Prostate gland (tissue), 2 donors: ENCODE measurements around the gene RELT.

Source experiments
- POLR2A ChIP-seq: fragments of 450-650 bp; IDR thresholded peaks from one replicate; pipeline ENCODE4 v1.6.1; 2016; ENCODE audit warnings: antibody characterized with exemption, mild to moderate bottlenecking
- POLR2AphosphoS5 ChIP-seq: sonication (generic); formaldehyde crosslinking; IDR thresholded peaks from one replicate; pipeline ENCODE4 v1.6.1; 2017; ENCODE audit warnings: antibody characterized with exemption
- TF ChIP-seq, protein P1 (sequence below), 4 experiments: fragments of 200-600 bp in 2 of 4; fragments of 450-650 bp in 2 of 4; sonication (generic) in 2 of 4; IDR thresholded peaks; 1 replicate in 3 of 4; 2 replicates in 1 of 4; pipeline ENCODE4 v1.5.1; 2016 to 2019; ENCODE audit warnings: antibody characterized with exemption in 4 of 4, mild to moderate bottlenecking in 2 of 4, moderate library complexity in 2 of 4

DNA sequence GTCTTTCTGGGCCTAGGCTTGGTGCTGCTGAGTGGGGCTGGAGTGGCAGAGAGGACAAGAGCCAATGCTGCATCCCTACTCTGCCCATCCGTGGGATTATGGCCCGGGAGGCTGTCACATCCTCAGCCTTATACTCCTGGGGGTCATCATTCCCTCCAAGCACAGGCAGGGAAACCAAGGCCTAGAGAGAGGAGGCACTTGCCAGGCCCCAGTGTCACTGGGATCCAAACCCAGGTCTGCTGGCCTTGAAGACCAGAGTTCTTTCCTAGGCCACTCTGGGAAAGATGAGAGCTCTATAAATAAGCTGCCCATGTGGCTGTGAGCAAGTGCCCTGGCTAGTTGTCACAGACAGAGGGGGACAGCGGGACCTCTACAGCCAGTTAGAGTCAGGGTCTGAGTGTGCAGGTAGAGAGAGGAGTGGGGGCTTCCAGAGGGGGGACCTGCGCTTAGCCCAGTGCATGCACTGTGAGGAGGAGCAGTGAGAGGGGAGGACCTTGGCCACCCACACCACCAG, 4.8 kb downstream of the RELT start:
- TF ChIP-seq, protein P1, sequence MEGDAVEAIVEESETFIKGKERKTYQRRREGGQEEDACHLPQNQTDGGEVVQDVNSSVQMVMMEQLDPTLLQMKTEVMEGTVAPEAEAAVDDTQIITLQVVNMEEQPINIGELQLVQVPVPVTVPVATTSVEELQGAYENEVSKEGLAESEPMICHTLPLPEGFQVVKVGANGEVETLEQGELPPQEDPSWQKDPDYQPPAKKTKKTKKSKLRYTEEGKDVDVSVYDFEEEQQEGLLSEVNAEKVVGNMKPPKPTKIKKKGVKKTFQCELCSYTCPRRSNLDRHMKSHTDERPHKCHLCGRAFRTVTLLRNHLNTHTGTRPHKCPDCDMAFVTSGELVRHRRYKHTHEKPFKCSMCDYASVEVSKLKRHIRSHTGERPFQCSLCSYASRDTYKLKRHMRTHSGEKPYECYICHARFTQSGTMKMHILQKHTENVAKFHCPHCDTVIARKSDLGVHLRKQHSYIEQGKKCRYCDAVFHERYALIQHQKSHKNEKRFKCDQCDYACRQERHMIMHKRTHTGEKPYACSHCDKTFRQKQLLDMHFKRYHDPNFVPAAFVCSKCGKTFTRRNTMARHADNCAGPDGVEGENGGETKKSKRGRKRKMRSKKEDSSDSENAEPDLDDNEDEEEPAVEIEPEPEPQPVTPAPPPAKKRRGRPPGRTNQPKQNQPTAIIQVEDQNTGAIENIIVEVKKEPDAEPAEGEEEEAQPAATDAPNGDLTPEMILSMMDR (IDR thresholded peaks at IDR 0.05), result no peak
- TF ChIP-seq POLR2AphosphoS5 (no peak), POLR2A (no peak)
